H1 (cell line): ENCODE measurements around the gene ATPAF2.

ENCODE experiments used
- CHD2 ChIP-seq: IDR thresholded peaks from 2 replicates; pipeline ENCODE4 v1.6.1; 2012; ENCODE audit warnings: low read length, improper control_type of control experiment
- CTCF ChIP-seq, 3 experiments: IDR thresholded peaks; 1 replicate in 2 of 3; 2 replicates in 1 of 3; pipeline versions ENCODE4 v1.5.1 to v1.6.1; 2011; ENCODE audit warnings: low read length in 3 of 3, mild to moderate bottlenecking in 3 of 3, inconsistent platforms in 2 of 3, low read depth in 1 of 3, moderate library complexity in 1 of 3; ENCODE audit not compliant: insufficient read depth in 1 of 3; ENCODE audit errors: control extremely low read depth in 1 of 3
- EZH2 ChIP-seq: fragments of 200-600 bp; sonication (generic); IDR thresholded peaks from 2 replicates; pipeline ENCODE4 v1.7.1; 2012; ENCODE audit warnings: low read depth, mild to moderate bottlenecking, moderate library complexity, low read length, inconsistent platforms; ENCODE audit not compliant: severe bottlenecking
- GTF2F1 ChIP-seq: IDR thresholded peaks from 2 replicates; pipeline ENCODE4 v1.6.1; 2012; ENCODE audit warnings: low read depth, low read length, improper control_type of control experiment, borderline replicate concordance
- HDAC6 ChIP-seq: IDR thresholded peaks from one replicate; pipeline ENCODE4 v1.7.1; 2012; ENCODE audit warnings: low read depth, mild to moderate bottlenecking, inconsistent platforms, low read length, moderate library complexity
- JUND ChIP-seq: IDR thresholded peaks from 2 replicates; pipeline ENCODE4 v1.6.1; 2011; ENCODE audit warnings: mild to moderate bottlenecking, improper control_type of control experiment, low read length
- MAX ChIP-seq: IDR thresholded peaks from 2 replicates; pipeline ENCODE4 v1.6.1; 2012; ENCODE audit warnings: inconsistent platforms
- POLR2AphosphoS5 ChIP-seq: IDR thresholded peaks from 2 replicates; pipeline ENCODE4 v1.6.1; 2011; ENCODE audit warnings: low read depth, low read length
- RAD21 ChIP-seq, 2 experiments: IDR thresholded peaks in 1 of 2; conservative IDR thresholded peaks in 1 of 2; 2 replicates each; pipeline ENCODE4 v1.6.1; 2011; ENCODE audit warnings: low read depth in 2 of 2, low read length in 2 of 2, improper control_type of control experiment in 1 of 2, inconsistent platforms in 1 of 2, mild to moderate bottlenecking in 1 of 2, moderate library complexity in 1 of 2
- RBBP5 ChIP-seq: IDR thresholded peaks from 2 replicates; pipeline ENCODE4 v1.7.1; 2012; ENCODE audit warnings: low read depth, mild to moderate bottlenecking, inconsistent platforms, low read length, moderate library complexity, borderline replicate concordance
- RFX5 ChIP-seq: IDR thresholded peaks from 2 replicates; pipeline ENCODE4 v1.6.1; 2011; ENCODE audit warnings: low read depth, low read length, improper control_type of control experiment, borderline replicate concordance
- TEAD4 ChIP-seq: IDR thresholded peaks from 2 replicates; pipeline ENCODE4 v1.6.1; 2012; ENCODE audit warnings: low read depth, low read length, inconsistent platforms, mixed read lengths
- USF2 ChIP-seq: IDR thresholded peaks from 2 replicates; pipeline ENCODE4 v1.6.1; 2011; ENCODE audit warnings: low read length, improper control_type of control experiment

GRCh38 chr17:17983376-17983775 lies 55.6 kb downstream of the ATPAF2 start:
- TF ChIP-seq TEAD4 (no peak), CTCF (IDR thresholded peaks at IDR 0.05; ENCODE audit: control extremely low read depth in 1 of 3, insufficient read depth in 1 of 3, low read depth in 1 of 3, low read length in 3 of 3) (no peak), USF2 (no peak), EZH2 (no peak), POLR2AphosphoS5 (no peak), HDAC6 (no peak), RFX5 (no peak), CHD2 (no peak), RBBP5 (no peak), RAD21 (IDR thresholded peaks at IDR 0.05 in 1 of 2, conservative IDR thresholded peaks at IDR 0.05 in 1 of 2; ENCODE audit: low read depth in 2 of 2, low read length in 2 of 2) (no peak), MAX (no peak), JUND (no peak), GTF2F1 (no peak)
